Measurements from ENCODE around the gene ANO6.

DNA sequence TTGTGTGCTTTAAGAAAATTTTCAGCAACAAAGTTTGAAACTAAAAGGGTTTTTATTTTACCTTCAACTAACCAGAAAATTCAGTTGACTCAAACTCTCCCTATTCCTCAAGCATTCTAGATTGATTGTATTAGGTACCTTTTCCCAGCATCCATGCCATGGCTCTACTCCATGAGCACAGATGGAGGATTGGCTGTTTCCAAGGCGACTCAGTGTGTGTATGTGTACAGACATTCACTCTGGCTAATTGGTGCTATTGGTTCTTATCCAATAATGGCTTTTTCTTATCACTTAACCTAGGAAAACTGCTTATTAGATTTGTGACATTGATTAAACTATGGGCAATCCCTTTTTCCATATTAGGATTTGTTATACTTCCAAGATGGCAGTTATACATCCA is 202.6 kb downstream of the ANO6 start:
- TF ChIP-seq TAF1 (conservative IDR thresholded peaks at IDR 0.05) = no peak
- no peak for TF ChIP-seq FOXA1 (IDR thresholded peaks at IDR 0.05)
- no peak for TF ChIP-seq CTCF (IDR thresholded peaks at IDR 0.05; ENCODE audit: low read depth, low read length, missing input control)
- TF ChIP-seq EGR1 (IDR thresholded peaks at IDR 0.05; ENCODE audit: low read depth in 2 of 2) = no peak
- TF ChIP-seq YY1 (IDR thresholded peaks at IDR 0.05) = no peak
- no peak for TF ChIP-seq RAD21 (IDR thresholded peaks at IDR 0.05)
- no peak for TF ChIP-seq REST (IDR thresholded peaks at IDR 0.05)
- no peak for TF ChIP-seq SP1 (IDR thresholded peaks at IDR 0.05)
- no peak for TF ChIP-seq ZBTB33 (IDR thresholded peaks at IDR 0.05)
- TF ChIP-seq MAX (IDR thresholded peaks at IDR 0.05) = no peak
- TF ChIP-seq GABPA (IDR thresholded peaks at IDR 0.05 in 1 of 2, conservative IDR thresholded peaks at IDR 0.05 in 1 of 2) = no peak
- no peak for TF ChIP-seq FOXA2 (IDR thresholded peaks at IDR 0.05)

Measured in liver (tissue), 3 donors.